Measurements from ENCODE around the gene AK1.
"Not testable (repeated sequence)": the region's sequence is repeated elsewhere in the genome, so short reads cannot be mapped to it uniquely, and the experiment has no call there.

Gene AK1

GRCh38 chr9:127881715-127882114 lies 4.2 kb upstream of the AK1 start:
- not testable (repeated sequence) for DNase-seq

GRCh38 chr9:127880143-127880542 lies 2.7 kb upstream of the AK1 start:
- no peak for DNase-seq

GRCh38 chr9:127878652-127879390 lies 1.3 kb upstream of the AK1 start:
- DNase-seq: no peak

GRCh38 chr9:127878001-127878651 lies 651 bp upstream of the AK1 start:
- no peak for DNase-seq

- DNase-seq: no peak
Observed at GRCh38 chr9:127876764-127877562, 512 bp downstream of the AK1 start.

- no peak for DNase-seq
Observed at GRCh38 chr9:127876026-127876763, 1.3 kb downstream of the AK1 start.

- DNase-seq: no peak
Observed at GRCh38 chr9:127875306-127875966, 2.0 kb downstream of the AK1 start.

GRCh38 chr9:127874301-127875221 lies 2.9 kb downstream of the AK1 start:
- no peak for DNase-seq

- no peak for DNase-seq
Observed at GRCh38 chr9:127873886-127874285, 3.6 kb downstream of the AK1 start.

GRCh38 chr9:127873223-127873691 lies 4.2 kb downstream of the AK1 start:
- DNase-seq: no peak

- DNase-seq: no peak
Observed at GRCh38 chr9:127872369-127873222, 4.9 kb downstream of the AK1 start.

GRCh38 chr9:127871531-127871930 lies 5.9 kb downstream of the AK1 start:
- DNase-seq: no peak

GRCh38 chr9:127870887-127871286 lies 6.6 kb downstream of the AK1 start:
- DNase-seq: no peak

GRCh38 chr9:127870153-127870491 lies 7.4 kb downstream of the AK1 start:
- DNase-seq: not testable (repeated sequence)

- peak; percentile 72 to 82 for DNase-seq
Observed at GRCh38 chr9:127869310-127870152, 7.9 kb downstream of the AK1 start.

GRCh38 chr9:127868278-127868902 lies 9.1 kb downstream of the AK1 start:
- DNase-seq: no peak

- DNase-seq: no peak
Observed at GRCh38 chr9:127867356-127868277, 9.9 kb downstream of the AK1 start.

GRCh38 chr9:127866535-127866934 lies 10.9 kb downstream of the AK1 start:
- no peak for DNase-seq
